Breast epithelium (tissue), 3 donors: ENCODE data around the gene GMFB.

Source experiments
- POLR2A ChIP-seq: fragments of 450-650 bp; IDR thresholded peaks from one replicate; pipeline ENCODE4 v1.6.1; 2016; ENCODE audit warnings: antibody characterized with exemption, mild to moderate bottlenecking, moderate library complexity
- POLR2AphosphoS5 ChIP-seq, 3 donors: sonication (generic); formaldehyde crosslinking; IDR thresholded peaks; one replicate each; pipeline ENCODE4 v1.6.1; 2017; ENCODE audit warnings: antibody characterized with exemption in 3 of 3
- TF ChIP-seq, protein P1 (sequence below), 3 donors: fragments of 450-650 bp; IDR thresholded peaks; one replicate each; pipeline ENCODE4 v1.5.1; 2016 to 2017; ENCODE audit warnings: antibody characterized with exemption in 3 of 3, mild to moderate bottlenecking in 3 of 3, moderate library complexity in 3 of 3

DNA sequence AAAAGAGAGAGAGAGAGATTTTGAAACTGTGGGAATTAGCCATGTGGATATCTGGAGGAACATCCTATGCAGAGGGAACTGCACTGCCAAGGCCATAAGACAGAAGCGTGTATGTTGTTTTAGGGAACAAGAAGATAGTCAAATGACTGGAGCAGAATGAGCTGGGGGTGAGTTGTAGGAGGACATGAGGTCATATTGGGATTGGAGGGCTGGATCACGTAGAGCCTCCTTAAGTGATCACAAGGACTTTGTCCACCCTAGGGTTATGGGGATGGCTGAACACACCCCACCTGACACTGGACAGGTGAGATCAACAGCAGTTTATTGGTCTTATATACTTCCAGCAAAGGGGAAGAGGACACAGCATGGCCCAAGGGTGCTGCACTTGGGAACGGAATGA lies 12.7 kb upstream of the GMFB start:
- TF ChIP-seq, protein P1, sequence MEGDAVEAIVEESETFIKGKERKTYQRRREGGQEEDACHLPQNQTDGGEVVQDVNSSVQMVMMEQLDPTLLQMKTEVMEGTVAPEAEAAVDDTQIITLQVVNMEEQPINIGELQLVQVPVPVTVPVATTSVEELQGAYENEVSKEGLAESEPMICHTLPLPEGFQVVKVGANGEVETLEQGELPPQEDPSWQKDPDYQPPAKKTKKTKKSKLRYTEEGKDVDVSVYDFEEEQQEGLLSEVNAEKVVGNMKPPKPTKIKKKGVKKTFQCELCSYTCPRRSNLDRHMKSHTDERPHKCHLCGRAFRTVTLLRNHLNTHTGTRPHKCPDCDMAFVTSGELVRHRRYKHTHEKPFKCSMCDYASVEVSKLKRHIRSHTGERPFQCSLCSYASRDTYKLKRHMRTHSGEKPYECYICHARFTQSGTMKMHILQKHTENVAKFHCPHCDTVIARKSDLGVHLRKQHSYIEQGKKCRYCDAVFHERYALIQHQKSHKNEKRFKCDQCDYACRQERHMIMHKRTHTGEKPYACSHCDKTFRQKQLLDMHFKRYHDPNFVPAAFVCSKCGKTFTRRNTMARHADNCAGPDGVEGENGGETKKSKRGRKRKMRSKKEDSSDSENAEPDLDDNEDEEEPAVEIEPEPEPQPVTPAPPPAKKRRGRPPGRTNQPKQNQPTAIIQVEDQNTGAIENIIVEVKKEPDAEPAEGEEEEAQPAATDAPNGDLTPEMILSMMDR (IDR thresholded peaks at IDR 0.05), result no peak
- no peak for TF ChIP-seq POLR2A
- TF ChIP-seq POLR2AphosphoS5 (IDR thresholded peaks at IDR 0.05), result no peak
